Measurements from ENCODE around the gene BARHL1.

BARHL1 gene

DNA sequence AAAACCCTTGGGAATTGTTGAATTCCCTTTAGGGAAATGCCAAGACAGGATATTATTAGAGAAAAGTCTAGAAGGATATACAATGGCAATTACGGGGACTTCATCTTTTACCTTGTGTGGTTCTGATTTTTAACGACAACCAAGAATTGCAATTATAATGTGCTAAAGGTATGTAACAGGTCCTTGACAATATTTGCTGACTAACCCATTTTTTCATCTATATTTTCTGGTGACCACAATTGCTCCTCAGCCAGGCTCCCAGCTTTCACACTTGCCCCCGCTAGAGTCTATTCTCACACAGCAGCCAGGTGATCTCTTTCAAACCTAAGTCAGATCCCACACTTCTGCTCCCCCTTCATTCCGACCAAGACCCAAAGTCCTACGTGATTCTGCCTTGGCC, 34.3 kb downstream of the BARHL1 start:
- TF ChIP-seq, protein P1, sequence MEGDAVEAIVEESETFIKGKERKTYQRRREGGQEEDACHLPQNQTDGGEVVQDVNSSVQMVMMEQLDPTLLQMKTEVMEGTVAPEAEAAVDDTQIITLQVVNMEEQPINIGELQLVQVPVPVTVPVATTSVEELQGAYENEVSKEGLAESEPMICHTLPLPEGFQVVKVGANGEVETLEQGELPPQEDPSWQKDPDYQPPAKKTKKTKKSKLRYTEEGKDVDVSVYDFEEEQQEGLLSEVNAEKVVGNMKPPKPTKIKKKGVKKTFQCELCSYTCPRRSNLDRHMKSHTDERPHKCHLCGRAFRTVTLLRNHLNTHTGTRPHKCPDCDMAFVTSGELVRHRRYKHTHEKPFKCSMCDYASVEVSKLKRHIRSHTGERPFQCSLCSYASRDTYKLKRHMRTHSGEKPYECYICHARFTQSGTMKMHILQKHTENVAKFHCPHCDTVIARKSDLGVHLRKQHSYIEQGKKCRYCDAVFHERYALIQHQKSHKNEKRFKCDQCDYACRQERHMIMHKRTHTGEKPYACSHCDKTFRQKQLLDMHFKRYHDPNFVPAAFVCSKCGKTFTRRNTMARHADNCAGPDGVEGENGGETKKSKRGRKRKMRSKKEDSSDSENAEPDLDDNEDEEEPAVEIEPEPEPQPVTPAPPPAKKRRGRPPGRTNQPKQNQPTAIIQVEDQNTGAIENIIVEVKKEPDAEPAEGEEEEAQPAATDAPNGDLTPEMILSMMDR (IDR thresholded peaks at IDR 0.05; ENCODE audit: extremely low read depth, missing control alignments) = no peak
- DNase-seq (ENCODE audit: low spot score) = no peak

DNA sequence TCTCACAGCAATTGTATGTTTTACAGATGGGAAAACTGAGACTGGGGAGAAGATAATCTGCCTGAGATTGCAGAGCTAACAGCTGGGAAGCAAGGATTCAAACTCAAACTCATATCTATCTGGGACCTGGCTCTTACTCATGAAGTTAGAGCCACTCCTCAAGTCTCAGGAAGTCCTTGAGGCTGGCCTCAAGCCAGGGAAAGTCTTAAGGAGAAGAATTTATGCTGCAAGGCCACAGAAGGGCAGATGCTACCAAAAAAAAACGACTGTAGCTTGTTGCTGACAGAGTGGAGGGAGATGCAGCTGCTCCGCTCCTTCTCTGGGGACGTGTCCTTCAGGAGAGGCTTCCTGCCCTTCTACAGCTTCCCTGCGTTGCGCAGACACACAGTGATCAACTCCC, 39.8 kb downstream of the BARHL1 start:
- TF ChIP-seq, protein P1 (IDR thresholded peaks at IDR 0.05; ENCODE audit: extremely low read depth, missing control alignments) = no peak
- no peak for DNase-seq (ENCODE audit: low spot score)

DNA sequence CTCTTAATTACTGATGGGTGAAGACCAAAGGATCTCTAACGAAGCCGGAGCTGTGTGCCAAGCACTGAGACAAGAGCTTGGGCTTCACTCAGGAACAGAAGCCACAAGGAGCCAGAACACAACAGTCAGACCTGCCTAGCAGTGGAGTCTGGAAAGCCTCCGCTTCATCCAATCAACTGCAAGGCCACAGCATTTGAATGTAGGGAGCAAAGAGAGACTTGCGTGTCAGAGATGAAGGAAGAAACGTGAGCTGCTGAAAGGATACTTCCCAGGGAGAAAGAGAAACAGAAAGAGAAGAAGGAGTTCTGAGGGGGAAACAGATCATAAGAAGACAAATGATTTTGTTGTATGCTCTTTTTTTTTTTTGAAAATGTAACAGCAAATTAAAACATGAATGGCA, 43.9 kb downstream of the BARHL1 start:
- no peak for DNase-seq (ENCODE audit: low spot score)
- TF ChIP-seq, protein P1 (IDR thresholded peaks at IDR 0.05; ENCODE audit: extremely low read depth, missing control alignments) = no peak

DNA sequence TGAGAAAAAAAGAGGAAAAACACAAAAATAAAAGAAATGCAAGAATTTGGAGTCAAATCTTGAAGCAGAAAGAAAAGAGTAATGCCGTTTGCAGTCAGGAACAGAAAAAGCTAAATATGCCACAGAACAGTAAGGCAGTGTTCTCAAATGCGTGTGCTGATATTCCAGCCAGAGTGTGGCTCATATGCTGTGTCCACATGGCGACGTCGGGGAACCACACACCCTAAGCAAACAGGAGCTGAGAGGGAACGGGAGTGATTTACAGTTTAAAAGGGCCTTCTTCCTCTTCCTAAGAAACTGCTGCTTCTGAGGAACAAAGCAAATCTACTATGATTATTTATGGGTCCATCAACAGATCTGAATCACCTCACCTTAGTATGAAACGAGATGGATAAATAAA, 44.7 kb downstream of the BARHL1 start:
- DNase-seq (ENCODE audit: low spot score) = no peak
- TF ChIP-seq, protein P1 (IDR thresholded peaks at IDR 0.05; ENCODE audit: extremely low read depth, missing control alignments) = no peak

DNA sequence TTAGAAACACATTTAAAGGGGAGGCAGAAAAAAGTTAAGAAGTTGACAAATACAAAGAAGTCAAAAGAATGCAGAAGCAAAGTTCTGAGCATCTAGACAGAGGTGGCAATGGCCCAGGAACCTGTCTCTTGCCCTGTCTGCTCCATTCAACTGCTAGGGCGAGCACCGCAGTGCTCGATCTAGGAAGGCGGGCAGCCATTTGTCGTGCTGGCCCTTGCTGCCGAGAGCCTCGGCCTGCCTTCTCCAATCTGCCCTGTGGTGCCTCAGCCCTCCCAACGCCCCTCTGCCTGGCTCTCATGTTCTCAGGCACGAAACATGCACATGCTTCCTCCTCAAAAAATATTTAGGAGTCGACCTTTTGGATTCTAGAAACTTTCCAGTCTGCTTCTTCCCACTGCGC, 45.2 kb downstream of the BARHL1 start:
- no peak for DNase-seq (ENCODE audit: low spot score)
- TF ChIP-seq, protein P1 (IDR thresholded peaks at IDR 0.05; ENCODE audit: extremely low read depth, missing control alignments) = no peak

DNA sequence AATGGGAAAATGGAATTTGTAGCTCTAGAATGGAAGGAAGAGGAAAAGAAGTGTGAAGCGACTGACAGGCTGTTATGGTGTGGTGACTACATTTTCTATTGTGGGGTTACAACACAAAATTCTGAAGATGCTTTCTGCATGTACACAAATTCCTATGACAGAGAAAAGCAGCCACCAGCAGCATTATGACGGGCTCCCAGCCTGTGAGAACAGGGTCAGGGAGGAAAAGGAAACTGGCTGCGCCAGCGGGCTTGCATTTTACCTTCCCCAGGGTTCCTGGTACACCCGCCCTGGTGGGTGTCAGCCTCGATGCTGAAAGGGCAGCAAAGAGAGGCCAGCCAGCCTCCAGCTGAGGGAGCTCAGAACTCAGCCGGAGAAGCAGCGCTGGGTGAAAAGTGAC, 46.3 kb downstream of the BARHL1 start:
- DNase-seq (ENCODE audit: low spot score) = no peak
- TF ChIP-seq, protein P1 (IDR thresholded peaks at IDR 0.05; ENCODE audit: extremely low read depth, missing control alignments) = no peak

DNA sequence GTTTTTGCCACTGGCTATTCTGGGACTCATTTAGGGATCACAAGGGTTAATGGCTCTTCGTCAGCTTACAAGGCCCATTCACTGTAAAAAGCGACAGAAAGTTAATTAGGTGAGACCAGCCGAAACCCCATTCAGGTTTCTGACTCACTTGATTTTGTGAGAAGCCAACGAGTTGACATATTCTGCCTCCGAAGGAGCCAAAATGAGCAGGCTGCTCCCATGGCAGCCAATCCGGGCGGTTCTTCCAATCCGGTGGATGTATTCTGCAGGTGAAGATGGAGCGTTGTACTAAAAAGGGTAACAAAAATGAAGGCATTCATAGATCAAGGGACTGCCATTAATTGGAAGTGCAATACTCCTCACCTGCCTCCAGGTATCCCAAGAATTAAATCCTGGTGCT, 47.7 kb downstream of the BARHL1 start:
- TF ChIP-seq, protein P1 (IDR thresholded peaks at IDR 0.05; ENCODE audit: extremely low read depth, missing control alignments) = no peak

More for the DNA sequence above, 47.7 kb downstream of the BARHL1 start:
- DNase-seq (ENCODE audit: low spot score) = no peak
